ENCODE measurements around the gene HP1BP3. TPM values are rescaled to one million over a fixed set of nuclear protein-coding genes. Genes with fewer than 3 reads are reported as not detected.

The HP1BP3 gene
- total and polyA plus RNA-seq, 12 donors: 54.4 to 148 (median 129) TPM

DNA sequence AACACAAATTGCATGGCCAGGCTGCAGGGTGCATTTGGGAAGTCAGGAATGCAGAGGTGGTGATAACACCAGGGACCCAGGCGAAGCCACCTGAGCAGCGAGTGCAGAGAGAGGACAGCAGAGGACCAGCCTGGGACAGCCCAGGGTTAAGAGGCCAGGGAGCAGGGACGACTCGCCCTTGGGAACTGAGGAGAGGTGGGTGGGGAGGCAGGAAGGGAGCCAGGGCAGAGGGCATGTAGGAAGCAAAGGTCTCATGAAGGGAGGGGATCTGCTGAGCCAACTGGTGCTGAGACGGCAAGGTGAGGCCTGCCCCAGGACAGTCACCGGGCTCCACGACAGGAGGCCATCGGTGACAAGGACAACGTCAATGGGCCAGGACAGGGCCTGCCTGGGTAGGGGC lies 85.7 kb downstream of the HP1BP3 start:
- Histone ChIP-seq H3K9me3 (no peaks in the 10 kb centered on the region), H3K4me3 (no peak overlapping the region), H3K27me3 (no peaks in the 10 kb centered on the region), H3K4me1 (peaks cover 0 to 11% (median 6%) of the 10 kb centered on the region in 9 donors), H3K36me3 (no peaks in the 10 kb centered on the region), H3K27ac (no peak overlapping the region)
- DNase-seq: no peak
- 81 to 84% methylated on average over 9 of the region's 9 CpGs for whole genome bisulfite sequencing, 2 donors
- TF ChIP-seq, protein P1, sequence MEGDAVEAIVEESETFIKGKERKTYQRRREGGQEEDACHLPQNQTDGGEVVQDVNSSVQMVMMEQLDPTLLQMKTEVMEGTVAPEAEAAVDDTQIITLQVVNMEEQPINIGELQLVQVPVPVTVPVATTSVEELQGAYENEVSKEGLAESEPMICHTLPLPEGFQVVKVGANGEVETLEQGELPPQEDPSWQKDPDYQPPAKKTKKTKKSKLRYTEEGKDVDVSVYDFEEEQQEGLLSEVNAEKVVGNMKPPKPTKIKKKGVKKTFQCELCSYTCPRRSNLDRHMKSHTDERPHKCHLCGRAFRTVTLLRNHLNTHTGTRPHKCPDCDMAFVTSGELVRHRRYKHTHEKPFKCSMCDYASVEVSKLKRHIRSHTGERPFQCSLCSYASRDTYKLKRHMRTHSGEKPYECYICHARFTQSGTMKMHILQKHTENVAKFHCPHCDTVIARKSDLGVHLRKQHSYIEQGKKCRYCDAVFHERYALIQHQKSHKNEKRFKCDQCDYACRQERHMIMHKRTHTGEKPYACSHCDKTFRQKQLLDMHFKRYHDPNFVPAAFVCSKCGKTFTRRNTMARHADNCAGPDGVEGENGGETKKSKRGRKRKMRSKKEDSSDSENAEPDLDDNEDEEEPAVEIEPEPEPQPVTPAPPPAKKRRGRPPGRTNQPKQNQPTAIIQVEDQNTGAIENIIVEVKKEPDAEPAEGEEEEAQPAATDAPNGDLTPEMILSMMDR (IDR thresholded peaks at IDR 0.05): no peak
- intact Hi-C loops (cut with DNase I): no loop called here
- no peak for ATAC-seq

DNA sequence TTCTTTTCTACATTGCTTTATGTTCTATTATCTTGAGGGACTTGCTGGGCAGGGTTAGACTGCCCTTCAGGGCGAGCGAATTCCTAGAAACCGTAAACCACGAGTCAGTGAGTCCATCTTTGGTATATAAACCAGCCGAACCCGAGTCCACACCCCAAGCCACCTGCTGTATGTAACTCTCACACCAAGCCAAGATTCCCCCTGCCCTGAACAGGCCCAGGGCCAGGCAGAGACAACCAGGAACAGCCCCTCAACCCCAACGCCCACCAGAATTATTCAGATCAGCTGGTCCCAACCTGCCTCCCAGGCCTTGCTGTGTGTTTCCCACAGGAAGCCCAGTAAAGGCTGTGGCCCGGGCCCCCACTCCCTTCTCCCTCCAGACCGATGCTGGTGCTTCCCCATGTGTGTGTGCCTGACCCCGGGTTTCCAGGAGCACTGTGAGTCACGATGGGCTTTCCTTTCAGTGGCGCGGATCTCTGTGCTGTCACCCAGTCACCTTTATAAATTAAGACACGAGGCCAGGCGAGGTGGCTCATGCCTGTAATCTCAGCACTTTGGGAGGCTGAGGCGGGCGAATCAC lies 86.4 kb downstream of the HP1BP3 start:
- Histone ChIP-seq H3K27me3 (no peaks in the 10 kb centered on the region), H3K27ac (no peak overlapping the region), H3K9me3 (no peaks in the 10 kb centered on the region), H3K36me3 (no peaks in the 10 kb centered on the region), H3K4me1 (peaks cover 0 to 17% (median 11%) of the 10 kb centered on the region in 9 donors), H3K4me3 (no peak overlapping the region)
- intact Hi-C loops (cut with DNase I): no loop called here
- TF ChIP-seq, protein P1 (IDR thresholded peaks at IDR 0.05): no peak
- no peak for DNase-seq
- no peak for ATAC-seq
- 90 to 92% methylated on average over 17 of the region's 17 CpGs for WGBS, 2 donors

DNA sequence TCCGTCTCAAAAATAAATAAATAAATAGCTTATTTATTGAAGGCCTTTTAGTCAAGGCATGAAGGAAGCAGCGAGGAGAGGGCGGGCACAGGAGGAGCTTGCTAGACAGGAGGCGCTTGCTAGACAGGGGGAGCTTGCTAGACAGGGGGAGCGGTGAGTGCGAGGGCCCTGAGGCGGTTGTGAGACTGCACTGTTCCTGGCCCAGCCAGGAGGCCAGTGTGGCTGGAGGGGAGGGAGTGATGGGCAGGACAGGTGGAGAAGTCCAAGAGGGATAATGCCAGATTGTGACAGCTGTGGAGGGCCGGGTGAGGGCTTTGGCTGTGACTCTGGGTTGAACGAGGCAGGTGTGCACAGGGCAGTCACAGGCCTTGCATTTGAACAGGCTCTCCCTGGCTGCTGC lies 87.5 kb downstream of the HP1BP3 start:
- ATAC-seq (no peak), DNase-seq (no peak)
- peaks cover 0 to 17% (median 11%) of the 10 kb centered on the region in 9 donors for H3K4me1 ChIP-seq
- no peaks in the 10 kb centered on the region for H3K27me3 ChIP-seq
- TF ChIP-seq, protein P1 (IDR thresholded peaks at IDR 0.05): no peak
- intact Hi-C loops (cut with DNase I): loop anchor here in 6 of 10 donors (5.0 to 10.0 kb wide), 2 partner anchors 85 to 498 kb away; partner anchors contain the start of gene HP1BP3 (in 1 of the 6)
- WGBS, 2 donors: 91% methylated on average over 9 of the region's 9 CpGs
- H3K36me3 ChIP-seq: no peaks in the 10 kb centered on the region
- H3K27ac ChIP-seq: no peak overlapping the region
- no peak overlapping the region for H3K4me3 ChIP-seq
- H3K9me3 ChIP-seq: no peaks in the 10 kb centered on the region

DNA sequence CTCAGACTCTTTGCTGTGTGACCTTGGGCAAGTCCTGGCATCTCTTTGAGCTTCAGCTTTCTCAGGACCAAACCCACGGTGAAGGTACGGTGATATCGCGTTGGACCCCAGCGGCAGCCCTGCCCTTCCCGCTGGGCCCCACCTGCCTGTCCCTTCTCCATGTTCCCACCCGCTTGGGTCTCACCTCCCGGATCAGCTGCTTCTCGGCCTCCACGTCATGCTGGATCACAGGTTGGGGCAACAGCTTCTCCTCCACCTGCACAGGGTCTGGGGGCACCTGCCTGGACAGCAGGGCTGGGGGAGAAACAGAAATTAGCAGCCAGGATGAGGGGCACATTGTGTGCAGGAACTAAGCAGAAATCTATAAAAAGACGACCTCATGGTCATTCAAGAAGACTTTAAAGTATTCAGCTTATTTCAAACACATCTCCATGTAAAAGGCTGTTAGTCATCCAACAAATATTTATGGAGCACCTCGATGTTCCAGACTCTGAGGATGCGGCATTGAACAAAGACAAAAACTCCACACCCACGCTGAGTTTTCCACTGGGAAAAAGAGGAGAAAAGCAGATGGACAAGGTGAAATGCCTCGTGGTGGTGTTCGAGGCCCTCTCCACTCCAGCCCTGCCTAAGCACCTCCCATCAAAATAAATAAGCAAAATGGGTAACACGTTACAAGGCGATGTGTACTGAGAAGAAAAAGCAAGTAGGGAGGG lies 88.8 kb downstream of the HP1BP3 start:
- no peaks in the 10 kb centered on the region for H3K9me3 ChIP-seq
- intact Hi-C loops (cut with DNase I): loop anchor here in 6 of 10 donors (5.0 to 10.0 kb wide), 2 partner anchors 86 to 499 kb away; partner anchors contain the start of gene HP1BP3 (in 1 of the 6)
- ATAC-seq (no peak), DNase-seq (no peak)
- 88 to 92% methylated on average over 18 of the region's 18 CpGs for WGBS, 2 donors
- TF ChIP-seq, protein P1 (IDR thresholded peaks at IDR 0.05): no peak
- H3K36me3 ChIP-seq: no peaks in the 10 kb centered on the region
- no peak overlapping the region for H3K27ac ChIP-seq
- no peaks in the 10 kb centered on the region for H3K27me3 ChIP-seq
- H3K4me3 ChIP-seq: no peak overlapping the region
- H3K4me1 ChIP-seq: peaks cover 0 to 17% (median 11%) of the 10 kb centered on the region in 9 donors
